G401 (cell line): Measurements from ENCODE around the gene APOBEC2. TPM values are rescaled to one million over a fixed set of nuclear protein-coding genes. Genes with fewer than 3 reads are reported as not detected.

ENCODE experiments used
- total RNA-seq: library from RNA; depleted of rRNA; stranded (reverse); fragments of >200 nt; shearing (Covaris generic); gene quantifications from 2 replicates; pipeline ENCODE4 v1.2.3, GENCODE V29; 2014; rRNA removed

The APOBEC2 gene
- total RNA-seq, 1 experiment from 2014 or later, result not detected

Other genes with a start within 250 kb of the APOBEC2 start
- 0.71 TPM in 1 of 2 replicates, not detected in the other for gene UNC5CL, start 14.0 kb upstream of the APOBEC2 start, total RNA-seq
- gene TSPO2, start 10.7 kb upstream of the APOBEC2 start, total RNA-seq, result not detected in 2 replicates
- gene OARD1, start 19.2 kb downstream of the APOBEC2 start, total RNA-seq, result 8.7 and 14.8 TPM in 2 replicates
- 21.2 and 26.8 TPM in 2 replicates for gene NFYA, start 19.8 kb downstream of the APOBEC2 start, total RNA-seq
- not detected in 2 replicates for gene TREML1, start 101.1 kb downstream of the APOBEC2 start, total RNA-seq
- not detected in 2 replicates for gene TREM2, start 109.9 kb downstream of the APOBEC2 start, total RNA-seq
- not detected in 2 replicates for gene TREML2, start 147.9 kb downstream of the APOBEC2 start, total RNA-seq
- gene TREML4, start 175.1 kb downstream of the APOBEC2 start, total RNA-seq, result not detected in 2 replicates
- gene TREM1, start 233.5 kb downstream of the APOBEC2 start, total RNA-seq, result not detected in 2 replicates